ENCODE results near the gene RIN3. TPM values are rescaled to one million over a fixed set of nuclear protein-coding genes. Genes with fewer than 3 reads are reported as not detected.
"Not testable (repeated sequence)": the region's sequence is repeated elsewhere in the genome, so short reads cannot be mapped to it uniquely, and the experiment has no call there.

Gene RIN3
- polyA plus RNA-seq, 5 donors: 11.3 to 20.8 (median 15.8) TPM

DNA sequence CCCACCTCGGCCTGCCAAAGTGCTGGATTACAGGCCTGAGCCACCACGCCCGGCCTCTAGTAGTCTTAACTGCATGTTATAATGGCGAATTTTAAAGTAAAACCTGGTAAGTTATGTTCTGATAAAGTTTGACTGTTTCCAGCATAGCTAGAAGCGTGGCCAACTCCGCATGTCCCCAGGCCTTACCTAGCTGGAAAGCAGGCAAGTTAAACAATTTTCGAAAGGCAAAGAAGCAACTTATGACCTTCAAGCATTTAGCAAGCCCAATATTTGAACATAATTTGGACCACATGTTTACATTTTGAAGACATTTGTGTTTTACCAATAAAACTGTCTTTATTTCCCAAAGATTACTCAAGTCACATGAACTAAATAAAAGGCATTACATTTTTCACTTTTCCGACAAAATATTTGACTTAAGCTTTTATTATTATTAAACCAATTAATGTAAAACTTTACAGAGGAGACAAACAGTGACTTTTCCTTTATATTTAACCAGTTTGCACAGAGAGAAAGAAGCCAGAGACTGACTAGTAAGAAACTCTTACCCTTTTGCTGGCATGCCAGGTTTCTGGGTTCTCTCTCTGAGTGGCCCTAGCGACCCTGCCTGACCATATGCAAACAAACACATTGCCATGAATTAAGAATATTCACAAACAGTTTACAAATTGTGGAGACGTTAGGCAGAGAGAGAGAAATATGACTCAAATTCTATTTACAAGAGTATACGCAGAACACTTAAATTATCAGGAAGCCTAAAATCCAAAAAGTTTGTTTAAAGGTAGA is 106.3 kb downstream of the RIN3 start:
- DNase-seq: no peak

DNA sequence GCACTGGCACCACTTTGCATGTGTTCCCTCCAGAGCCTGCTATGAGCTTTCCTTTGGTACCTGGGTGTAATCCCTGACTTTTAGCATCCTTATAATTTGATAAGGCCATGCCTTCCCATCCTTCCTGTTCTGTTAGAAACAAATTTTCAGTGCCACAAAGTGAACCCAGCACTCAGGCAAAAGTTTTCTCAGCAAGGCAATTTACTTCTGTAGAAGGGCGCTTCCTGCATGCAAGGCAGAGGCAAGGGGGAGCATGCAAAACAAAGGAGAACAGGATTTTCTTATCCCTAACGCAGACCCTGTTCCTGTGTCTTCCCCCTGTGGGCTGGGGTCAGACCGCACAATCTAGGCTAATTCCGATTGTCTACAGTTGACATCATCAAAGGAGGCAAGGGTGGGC is 108.7 kb downstream of the RIN3 start:
- no peak for DNase-seq

DNA sequence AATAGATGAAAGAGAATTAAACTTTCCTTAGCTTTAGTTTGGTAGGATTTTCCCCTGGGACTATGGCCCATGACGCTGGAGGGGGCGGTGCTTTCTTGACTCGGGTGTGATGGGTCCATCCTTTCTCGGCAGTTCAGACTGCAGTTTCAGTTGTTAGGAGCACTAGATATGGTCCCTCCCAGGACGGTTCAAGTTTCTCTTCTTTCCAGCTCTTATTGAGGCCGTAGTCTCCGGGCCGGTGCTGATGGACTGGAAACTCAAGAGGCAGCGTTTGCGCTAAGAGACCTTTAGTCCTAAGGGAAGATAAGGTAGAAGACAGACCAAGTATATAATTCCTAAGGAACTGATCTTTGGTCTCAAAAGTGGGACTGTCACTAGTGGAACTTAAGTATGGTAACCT is 111.2 kb downstream of the RIN3 start:
- no peak for DNase-seq

DNA sequence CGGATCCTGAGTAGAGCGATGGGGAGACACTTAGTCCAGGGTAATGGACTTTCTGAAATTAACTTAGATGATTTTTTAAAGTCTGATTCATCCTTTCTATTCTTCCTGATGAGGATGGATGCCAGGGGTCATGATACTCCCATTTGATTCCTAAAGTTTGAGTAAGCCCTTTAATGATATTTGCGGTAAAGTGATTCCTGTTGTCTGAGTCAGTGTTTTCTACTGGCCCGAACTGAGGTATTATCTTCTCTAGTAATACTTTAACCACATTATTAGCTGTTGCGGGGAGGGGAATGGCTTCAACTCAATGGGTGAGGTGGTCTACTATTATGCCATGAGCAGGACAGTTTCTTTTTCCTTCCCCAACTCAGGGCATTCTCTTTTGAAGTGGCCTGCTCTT is 111.6 kb downstream of the RIN3 start:
- DNase-seq: no peak

DNA sequence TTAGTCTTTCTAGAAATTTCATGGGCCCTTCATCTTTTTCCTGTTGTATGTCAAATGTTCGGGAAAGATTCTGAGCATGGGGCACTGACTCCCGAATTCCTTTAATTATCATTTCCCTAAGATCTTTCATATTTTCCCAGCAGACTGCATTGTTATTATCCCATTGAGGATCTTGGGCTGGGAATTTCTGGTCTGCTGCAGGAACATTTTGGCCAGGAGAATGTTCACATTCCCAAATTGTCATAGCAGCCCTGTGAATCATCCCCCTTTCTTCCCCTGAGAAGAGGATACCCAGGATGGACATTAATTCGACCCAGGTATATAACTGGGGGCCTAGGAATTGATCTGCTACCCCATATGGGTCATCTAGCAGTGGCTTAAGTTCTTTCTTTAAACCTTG is 112.5 kb downstream of the RIN3 start:
- no peak for DNase-seq

DNA sequence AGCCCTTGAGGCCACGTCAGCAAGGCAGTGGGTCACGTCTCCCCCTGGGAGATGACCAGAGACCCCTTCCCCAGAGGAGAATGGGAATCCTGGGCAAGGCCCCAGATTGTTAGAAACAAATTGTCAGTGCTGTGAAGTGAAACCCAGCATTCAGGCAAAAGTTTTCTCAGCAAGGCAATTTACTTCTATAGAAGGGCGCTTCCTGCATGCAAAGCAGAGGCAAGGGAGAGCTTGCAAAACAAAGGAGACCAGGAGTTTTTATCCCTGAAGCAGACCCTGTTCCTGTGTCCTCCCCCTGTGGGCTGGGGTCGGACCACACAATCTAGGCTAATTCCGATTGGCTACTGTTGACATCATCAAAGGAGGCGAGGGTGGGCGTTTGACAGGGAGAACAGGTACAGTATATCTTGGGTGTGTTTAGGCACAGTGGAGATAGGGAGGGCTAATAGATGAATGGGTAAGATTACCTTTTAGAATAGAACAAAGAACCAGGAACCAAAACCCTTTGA is 114.2 kb downstream of the RIN3 start:
- no peak for DNase-seq

DNA sequence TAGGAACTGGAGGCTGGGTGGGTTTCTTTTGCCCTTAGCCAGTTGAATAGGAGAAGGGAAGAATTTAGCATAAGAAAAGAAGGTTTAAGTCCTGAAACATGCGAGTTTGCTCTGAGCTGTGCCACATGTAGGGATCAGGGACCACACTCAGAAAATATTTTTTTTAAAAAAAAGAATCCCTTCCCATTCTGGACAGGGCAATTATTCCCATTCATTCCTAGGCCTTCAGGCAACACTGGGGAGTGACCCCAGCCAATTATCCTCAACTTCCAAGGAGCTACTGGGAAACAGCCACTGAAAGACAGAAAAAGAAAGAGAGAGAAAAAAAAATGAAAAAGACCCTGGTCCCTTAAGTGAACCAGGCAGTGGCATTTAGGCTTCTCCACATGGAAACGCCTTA is 115.1 kb downstream of the RIN3 start:
- no peak for DNase-seq

DNA sequence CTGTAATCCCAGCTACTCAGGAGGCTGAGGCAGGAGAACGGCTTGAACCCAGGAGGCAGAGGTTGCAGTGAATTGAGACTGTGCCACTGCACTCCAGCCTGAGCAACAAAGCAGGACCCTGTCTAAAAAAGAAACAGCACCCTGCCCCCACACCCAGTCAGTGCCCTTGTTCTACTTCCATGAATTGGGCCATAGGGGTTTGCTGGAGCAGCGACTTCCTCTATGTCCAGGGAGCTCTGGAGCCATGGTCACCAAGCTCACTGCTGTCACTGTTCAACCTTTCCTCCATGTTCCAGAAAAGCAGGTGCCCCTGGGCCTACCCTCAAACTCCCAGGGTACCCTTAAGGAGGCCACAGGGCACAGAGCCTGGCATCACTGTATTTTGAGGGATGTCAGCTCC is 116.8 kb downstream of the RIN3 start:
- DNase-seq: no peak

DNA sequence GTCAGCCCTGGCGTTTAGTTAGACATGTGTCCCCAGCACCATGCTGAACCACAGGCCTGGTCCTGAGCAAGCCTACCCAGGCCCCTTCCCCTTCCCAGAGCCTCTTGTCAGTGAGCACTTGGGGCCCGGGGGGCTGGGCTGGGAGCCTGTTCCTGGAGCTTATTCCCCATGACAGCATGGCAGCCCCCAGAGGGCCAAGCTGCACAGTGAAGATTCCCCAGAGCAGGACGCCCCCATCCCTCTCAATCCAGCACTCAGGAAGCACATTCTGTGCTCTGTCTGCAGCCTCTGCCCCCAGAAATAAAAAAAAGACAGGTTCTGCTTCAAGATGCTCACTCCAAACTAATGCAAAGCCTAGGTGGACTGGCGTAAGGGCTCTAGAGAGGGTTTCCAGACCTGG is 117.5 kb downstream of the RIN3 start:
- no peak for DNase-seq

DNA sequence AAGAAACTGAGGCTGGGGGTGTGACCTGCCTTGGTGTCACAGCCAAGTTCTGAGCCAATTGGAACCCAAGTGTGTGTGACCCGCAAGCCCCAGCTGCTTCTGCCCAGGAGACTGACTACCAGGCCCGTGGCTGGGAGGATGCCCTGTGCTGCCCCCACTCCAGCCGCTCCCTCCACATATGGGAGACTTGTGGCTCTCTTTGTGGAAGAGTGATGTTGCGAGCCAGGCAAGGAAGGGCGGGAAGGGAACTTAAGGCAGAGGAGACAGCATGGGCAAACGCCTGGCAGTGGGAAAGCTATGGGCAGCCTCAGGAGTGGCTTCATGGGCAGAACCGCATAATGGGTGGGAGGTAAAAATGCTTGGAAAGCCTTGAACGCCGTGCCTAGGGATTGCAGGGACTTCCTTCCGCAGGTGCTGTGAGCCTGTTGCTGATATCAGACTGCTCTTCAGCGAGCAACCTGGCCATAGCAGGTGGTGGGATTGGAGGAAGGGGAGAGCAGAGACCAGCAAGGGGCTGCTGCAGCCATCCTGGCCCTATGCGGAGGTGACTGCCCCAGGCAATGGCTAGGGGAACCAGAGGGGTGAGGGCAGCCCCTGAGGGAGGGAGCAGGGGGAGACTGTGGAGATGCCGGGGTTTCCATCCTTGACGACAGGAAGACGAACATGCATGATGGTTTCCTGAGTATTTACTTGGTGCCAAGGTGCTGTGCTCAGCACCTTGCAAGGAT is 119.1 kb downstream of the RIN3 start:
- no peak for DNase-seq

DNA sequence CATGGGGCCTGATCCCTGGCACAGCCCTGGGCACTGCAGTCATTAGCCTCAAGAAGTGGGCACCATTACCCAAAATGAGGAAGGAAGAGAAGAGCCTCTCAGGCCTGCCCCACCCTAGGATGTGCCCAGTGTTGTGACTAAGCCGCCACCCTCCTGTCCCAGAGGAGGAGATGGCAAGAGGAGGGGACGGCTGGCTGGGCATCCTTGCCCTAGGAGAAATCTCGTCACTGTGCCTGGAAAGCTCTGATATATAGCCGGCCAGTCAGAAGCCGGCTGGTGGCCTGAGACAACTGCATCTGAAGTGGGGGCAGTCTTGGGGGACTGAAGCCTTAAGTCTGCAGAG is 119.7 kb downstream of the RIN3 start:
- DNase-seq: no peak

DNA sequence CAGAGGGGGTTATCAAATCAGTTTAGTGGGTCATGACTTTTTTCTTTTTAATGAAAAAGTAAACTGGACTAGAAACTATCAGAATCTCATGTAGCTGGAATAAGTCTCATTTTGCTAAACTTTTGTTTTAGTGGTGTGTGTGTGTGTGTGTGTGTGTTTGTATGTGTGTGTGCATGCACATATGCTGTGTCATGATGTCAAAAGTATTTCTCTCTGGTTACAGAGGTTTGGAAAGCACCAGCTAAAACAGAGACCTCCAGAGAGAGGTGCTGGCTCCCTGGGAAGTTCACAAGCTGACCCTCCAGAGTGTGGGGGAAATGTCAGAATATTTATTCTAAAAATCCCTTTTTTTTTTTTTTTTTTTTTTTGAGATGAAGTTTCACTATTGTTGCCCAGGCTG is 120.1 kb downstream of the RIN3 start:
- DNase-seq: no peak

DNA sequence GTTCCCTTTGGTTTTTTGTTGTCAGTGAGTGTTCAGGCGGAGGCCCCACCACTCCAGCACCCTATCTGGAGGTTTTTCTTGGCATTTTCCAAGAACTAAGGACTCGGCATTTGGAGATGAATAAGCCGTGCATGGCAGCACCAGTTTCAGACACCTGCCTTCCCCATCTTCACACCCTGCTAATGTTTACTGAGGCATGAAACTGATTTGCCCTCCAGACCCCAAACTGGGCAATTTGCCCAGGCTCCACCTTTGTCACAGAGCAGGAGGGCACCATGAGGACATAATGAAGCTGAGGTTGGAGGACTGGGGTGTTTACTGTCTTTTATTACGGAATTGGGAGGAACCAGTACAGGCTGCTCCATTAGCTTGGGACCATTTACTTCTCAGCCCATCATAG is 121.5 kb downstream of the RIN3 start:
- no peak for DNase-seq

DNA sequence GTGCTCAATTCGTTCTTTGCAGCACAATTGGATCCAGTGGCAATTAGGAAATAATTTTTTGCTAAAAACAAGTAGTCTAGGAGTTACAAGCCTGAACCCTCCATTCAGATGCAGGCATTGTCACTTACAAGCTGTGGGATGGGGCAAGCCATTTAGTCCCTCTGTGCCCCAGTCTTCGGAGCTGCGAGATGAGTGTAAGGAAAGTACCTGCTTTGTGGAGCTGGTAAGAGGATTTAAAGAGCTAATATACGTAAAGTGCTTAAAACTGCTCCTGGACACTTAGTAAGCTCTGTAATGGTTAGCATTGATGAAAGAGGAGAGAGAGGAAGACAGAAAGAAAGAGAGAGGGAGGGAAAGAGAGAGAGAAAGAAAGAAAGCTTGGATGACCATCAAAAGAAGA is 122.3 kb downstream of the RIN3 start:
- no peak for DNase-seq

DNA sequence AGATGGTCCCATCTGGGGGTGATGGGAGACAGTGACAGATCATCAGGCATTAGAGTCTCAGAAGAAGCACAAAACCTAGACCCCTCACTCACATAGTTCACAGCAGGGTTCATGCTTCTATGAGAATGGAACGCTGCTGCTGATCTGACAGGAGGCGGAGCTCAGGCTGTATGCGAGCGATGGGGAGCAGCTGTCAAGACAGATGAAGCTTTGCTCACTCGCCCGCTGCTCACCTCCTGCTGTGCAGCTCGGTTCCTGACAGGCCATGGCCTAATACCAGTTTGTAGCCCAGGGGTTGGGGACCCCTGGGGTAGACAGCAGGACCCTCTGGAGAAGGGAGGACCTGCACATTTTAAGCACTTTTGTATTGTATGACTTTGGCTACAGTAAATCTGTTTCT is 123.6 kb downstream of the RIN3 start:
- peak; percentile 53 to 65 for DNase-seq

DNA sequence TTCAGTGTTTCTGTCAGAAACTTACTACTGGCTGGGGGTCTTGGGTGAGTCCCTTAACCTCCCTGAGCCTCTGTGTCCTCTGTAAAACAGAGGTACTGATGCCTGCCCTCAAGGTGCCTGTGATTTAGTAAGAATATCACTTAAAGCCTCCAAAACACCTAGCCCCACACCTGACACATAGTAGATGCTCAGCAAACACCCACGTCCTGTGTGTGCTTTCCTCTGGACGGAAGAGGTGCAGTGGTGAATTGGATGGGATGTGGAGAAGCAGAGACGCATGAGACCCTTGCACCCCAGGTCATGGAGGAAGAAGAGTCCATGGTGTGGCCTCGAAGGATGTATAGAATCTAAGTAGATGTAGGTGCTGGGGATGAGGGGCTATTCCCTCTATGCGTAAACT is 124.3 kb downstream of the RIN3 start:
- no peak for DNase-seq

DNA sequence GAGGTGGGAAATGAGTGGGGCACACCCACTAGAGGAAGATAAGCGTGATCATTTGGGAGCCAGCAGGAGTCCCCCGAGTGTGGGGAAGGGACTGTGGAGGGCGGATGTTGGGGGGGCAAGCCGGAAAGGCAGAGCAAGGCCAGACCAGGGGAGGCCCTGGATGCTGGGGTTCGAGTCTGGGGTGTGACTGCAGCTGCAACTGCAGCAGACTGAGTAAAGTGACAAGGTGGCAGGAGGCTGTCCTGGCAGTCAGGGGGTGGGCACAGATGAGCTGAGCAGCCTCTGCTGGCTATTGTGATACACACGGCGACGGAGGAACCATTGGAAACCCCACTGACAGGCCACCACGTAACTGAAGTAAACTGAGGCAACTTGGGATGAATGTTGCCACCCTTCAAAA is 124.7 kb downstream of the RIN3 start:
- no peak for DNase-seq

DNA sequence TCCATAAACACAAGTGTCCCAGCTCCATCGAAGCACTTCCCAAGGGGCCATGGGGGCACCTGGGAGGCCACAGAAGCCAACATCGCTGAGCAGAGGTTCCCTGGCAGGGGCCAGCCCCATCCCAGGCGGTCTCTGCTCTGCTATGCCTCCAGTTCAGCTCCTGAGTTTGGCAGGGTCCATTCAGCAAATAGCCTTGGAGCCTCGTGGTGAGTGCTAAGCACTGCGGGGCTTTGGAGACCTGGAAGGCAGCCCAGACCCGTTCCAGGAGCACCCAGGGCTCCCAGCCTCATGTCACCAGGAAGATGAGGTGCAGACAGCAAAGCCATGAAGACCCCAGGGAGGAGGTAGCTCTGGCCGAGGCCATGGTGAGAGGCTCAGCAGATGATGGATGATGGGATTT is 125.3 kb downstream of the RIN3 start:
- no peak for DNase-seq

DNA sequence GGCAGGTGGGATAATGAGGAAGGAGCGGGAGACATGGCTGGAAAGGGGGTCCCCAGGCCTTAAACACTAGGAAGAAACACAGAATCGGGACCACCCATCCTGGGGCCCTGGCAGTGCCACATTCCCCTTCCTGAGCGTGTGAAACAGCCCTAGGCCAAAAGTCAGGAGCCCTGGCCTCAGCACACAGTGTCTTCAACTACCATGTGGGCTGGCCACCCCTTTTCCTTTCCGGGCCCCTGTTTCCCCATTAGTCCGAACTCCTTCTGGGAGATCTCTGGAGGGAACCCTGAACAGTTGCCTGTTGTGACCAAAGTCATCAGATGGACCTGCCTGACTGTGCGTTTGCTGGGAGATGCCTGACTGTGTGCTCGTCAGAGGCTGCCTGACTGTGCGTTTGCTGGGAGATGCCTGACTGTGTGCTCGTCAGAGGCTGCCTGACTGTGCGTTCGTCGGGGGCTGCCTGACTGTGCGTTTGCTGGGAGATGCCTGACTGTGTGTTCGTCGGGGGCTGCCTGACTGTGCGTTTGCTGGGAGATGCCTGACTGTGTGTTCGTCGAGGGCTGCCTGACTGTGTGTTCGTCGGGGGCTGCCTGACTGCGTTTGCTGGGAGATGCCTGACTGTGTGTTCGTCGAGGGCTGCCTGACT is 126.0 kb downstream of the RIN3 start:
- DNase-seq: not testable (repeated sequence)

DNA sequence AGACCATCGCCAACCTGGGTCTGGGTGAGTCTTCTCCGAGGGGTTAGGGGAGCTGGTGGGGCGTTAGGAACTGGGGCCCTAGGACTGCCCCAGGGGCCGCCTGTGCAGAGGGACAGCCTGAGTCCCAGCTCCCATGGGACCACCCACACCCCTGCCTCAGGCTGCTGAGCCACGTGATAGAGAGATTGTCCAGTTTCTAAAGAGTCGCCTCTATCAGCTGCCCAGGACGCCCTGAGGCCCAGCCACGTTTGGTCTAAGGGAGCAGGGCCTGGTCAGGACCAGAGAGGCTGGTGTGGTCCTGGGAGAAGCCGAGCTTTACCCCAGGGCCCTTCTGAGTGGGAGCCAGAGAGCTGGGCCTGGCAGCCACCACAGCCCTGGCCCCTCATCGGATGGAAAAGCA is 127.7 kb downstream of the RIN3 start:
- no peak for DNase-seq

DNA sequence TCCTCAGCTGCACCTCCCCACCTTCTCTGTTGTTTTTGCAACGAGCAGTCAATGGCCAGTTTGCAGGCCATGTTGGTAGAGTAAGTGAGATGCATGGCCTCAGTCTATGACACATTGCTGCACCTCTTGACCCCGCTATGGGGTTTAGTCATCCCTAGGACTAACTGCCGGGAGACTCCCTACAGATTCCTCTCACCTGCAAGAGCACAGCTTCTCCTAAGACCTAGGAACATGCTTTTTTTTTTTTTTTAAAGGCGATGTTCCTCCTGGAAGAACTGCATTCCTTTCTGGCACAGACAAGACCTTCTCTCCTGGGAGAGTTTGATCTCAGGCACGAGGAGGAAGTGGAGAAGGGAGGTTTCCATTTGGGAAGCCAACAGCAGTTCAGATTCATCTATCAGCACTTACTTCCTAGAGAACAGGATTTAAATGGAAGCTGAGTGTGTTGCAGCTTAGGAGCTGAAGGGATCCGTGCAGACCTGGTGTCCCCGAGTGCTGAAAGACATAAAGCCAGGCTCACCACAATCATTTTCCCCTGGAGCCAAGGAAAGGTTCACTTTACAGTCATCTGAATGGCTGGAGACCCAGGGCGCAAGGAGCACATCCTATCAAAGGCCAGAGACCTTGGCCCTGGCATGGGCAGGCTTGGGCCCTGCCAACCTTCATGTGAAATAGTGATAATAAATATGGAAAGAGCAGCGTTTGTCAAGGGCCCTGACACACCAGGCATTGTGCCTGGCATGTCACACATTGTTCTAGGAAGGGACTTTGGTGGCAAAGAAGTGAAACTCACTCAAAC is 130.8 kb downstream of the RIN3 start:
- DNase-seq: no peak

DNA sequence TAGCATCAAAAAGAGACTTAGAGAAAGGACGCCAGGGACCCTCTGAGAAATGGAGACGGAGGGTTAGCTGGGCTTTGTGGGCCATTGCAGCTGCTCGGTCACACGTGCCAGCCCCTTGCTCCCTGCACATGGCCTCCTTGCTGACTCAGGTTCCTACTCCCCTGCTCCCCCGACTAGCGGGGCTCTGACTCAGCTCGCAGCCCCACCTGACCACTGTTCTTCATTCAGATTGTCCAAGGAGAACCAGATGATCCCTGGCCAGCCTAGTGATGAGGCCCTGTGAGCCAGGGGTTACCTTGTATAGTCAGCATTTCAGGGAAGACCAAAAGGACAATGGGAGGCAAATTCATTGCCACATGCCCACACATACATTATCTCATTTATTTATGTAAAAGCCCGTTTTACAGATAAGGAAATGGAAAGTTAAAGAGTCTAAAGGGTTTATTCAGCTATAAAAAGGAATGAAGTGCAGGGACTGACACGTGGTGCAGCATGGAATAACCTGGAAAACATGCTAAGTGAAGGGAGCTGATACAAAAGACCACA is 131.5 kb downstream of the RIN3 start:
- DNase-seq: no peak
